PC-3 (cell line): Measurements from ENCODE around the gene KDM1A. TPM values are rescaled to one million over a fixed set of nuclear protein-coding genes. Genes with fewer than 3 reads are reported as not detected.

Source experiments
- ATAC-seq: fragments of 200-7000 bp; cut with Tn5 transposase; 2 replicates; pipeline ENCODE4 v1.9.1; 2020; ENCODE audit warnings: mild to moderate bottlenecking, moderate library complexity
- BruUV-seq: library from RNA; stranded (reverse); fragments of 400-500 nt; replicated peaks from 2 replicates; lab custom pipeline; 2021; lab: Mats Ljungman, UMichigan
- CTCF ChIA-PET: fragments of 300-600 bp; sonication (Branson Sonifier 250); formaldehyde crosslinking; loops from one replicate; lab custom pipeline; 2022; ENCODE audit warnings: antibody characterized with exemption; lab: Charles Lee
- POLR2A ChIA-PET: fragments of 300-600 bp; sonication (Branson Sonifier 250); formaldehyde crosslinking; loops from one replicate; lab custom pipeline; 2022; ENCODE audit warnings: antibody characterized with exemption; ENCODE audit not compliant: unreplicated experiment; lab: Charles Lee
- DNase-seq: peaks from one replicate; pipeline ENCODE4 v3.0.0-alpha.2; 2015
- H2AFZ ChIP-seq: fragments of 300-600 bp; sonication (generic); 2 replicates; pipeline ENCODE4 v1.6.0; 2016; ENCODE audit warnings: antibody characterized with exemption, low read length
- H3F3A ChIP-seq: fragments of 300-600 bp; sonication (generic); one replicate; pipeline ENCODE4 v1.6.0; 2017; ENCODE audit warnings: antibody characterized with exemption, low read length, control low read depth, mild to moderate bottlenecking; ENCODE audit not compliant: unreplicated experiment
- H3K27ac ChIP-seq: fragments of 300-600 bp; sonication (generic); 2 replicates; pipeline ENCODE4 v1.5.1; 2016; ENCODE audit warnings: mild to moderate bottlenecking, low read length
- H3K27me3 ChIP-seq: fragments of 300-600 bp; sonication (generic); 2 replicates; pipeline ENCODE4 v1.6.1; 2016; ENCODE audit warnings: low read length, mixed read lengths
- H3K36me3 ChIP-seq: fragments of 300-600 bp; sonication (generic); 2 replicates; pipeline ENCODE4 v1.6.1; 2016; ENCODE audit warnings: low read depth, mixed run types, low read length, mixed read lengths
- H3K4me1 ChIP-seq: fragments of 300-600 bp; sonication (generic); 2 replicates; pipeline ENCODE4 v1.5.1; 2016; ENCODE audit warnings: low read length; ENCODE audit not compliant: insufficient read depth
- H3K4me2 ChIP-seq: fragments of 300-600 bp; sonication (generic); 2 replicates; pipeline ENCODE4 v1.6.0; 2016; ENCODE audit warnings: low read length
- H3K4me3 ChIP-seq: fragments of 300-600 bp; sonication (generic); 2 replicates; pipeline ENCODE4 v1.5.1; 2016; ENCODE audit warnings: mild to moderate bottlenecking, low read length, mixed read lengths
- H3K79me2 ChIP-seq: fragments of 300-600 bp; sonication (generic); 2 replicates; pipeline ENCODE4 v1.6.1; 2017; ENCODE audit warnings: low read length, mixed read lengths
- H3K9ac ChIP-seq: fragments of 300-600 bp; sonication (generic); 2 replicates; pipeline ENCODE4 v1.6.0; 2016; ENCODE audit warnings: mild to moderate bottlenecking, low read length
- H3K9me2 ChIP-seq: fragments of 300-600 bp; sonication (generic); replicated peaks from 2 replicates; pipeline ENCODE4 v1.6.1; 2016; ENCODE audit warnings: mixed run types, low read length, mixed read lengths
- H3K9me3 ChIP-seq: fragments of 300-600 bp; sonication (generic); 2 replicates; pipeline ENCODE4 v1.6.1; 2016; ENCODE audit warnings: low read length, mixed read lengths
- H4K20me1 ChIP-seq: fragments of 300-600 bp; sonication (generic); 2 replicates; pipeline ENCODE4 v1.6.1; 2016; ENCODE audit warnings: low read length, mixed read lengths
- CTCF ChIP-seq: fragments of 300-600 bp; sonication (generic); conservative IDR thresholded peaks from 2 replicates; pipeline ENCODE4 v1.5.1; 2017; ENCODE audit warnings: antibody characterized with exemption, low read depth, mild to moderate bottlenecking, low read length
- EZH2 ChIP-seq: fragments of 300-600 bp; sonication (generic); IDR thresholded peaks from one replicate; pipeline ENCODE4 v1.6.1; 2017; ENCODE audit warnings: antibody characterized with exemption, mild to moderate bottlenecking, low read length; ENCODE audit not compliant: unreplicated experiment
- EZH2phosphoT487 ChIP-seq: fragments of 300-600 bp; sonication (generic); IDR thresholded peaks from 2 replicates; pipeline ENCODE4 v1.6.1; 2018; ENCODE audit warnings: mild to moderate bottlenecking, antibody characterized with exemption, low read length, borderline replicate concordance
- intact Hi-C: fragments of 100-400 bp; cut with micrococcal nuclease; formaldehyde crosslinking; loops from 2 replicates; pipeline ENCODE4 v1.9.0; 2023
- total RNA-seq: library from RNA; depleted of rRNA; stranded (reverse); fragments of >200 nt; gene quantifications from 2 replicates; pipeline ENCODE4 v1.2.3, GENCODE V29; 2014

The KDM1A gene
- total RNA-seq, 1 experiment from 2014 or later = 186 TPM

- H4K20me1 ChIP-seq = peaks cover 60% of the 10 kb centered on the region
- BruUV-seq = no TSS peak
- H3K79me2 ChIP-seq = peaks cover 94% of the 10 kb centered on the region
- H3K4me1 ChIP-seq = no peaks in the 10 kb centered on the region
- no peaks in the 10 kb centered on the region for H3K9me2 ChIP-seq
- no peak overlapping the region for H3K27ac ChIP-seq
- POLR2A ChIA-PET = no interaction called here
- no peaks in the 10 kb centered on the region for H3K27me3 ChIP-seq
- peaks cover 30% of the 10 kb centered on the region for H3K36me3 ChIP-seq
- ATAC-seq (no peak), DNase-seq (no peak)
- H3K9me3 ChIP-seq = no peaks in the 10 kb centered on the region
- CTCF ChIA-PET = no interaction called here
- no peak overlapping the region for H2AFZ ChIP-seq
- no peak overlapping the region for H3K4me3 ChIP-seq
- H3K9ac ChIP-seq = no peak overlapping the region
- intact Hi-C loops = no loop called here
- TF ChIP-seq CTCF (no peak), EZH2 (no peak), EZH2phosphoT487 (no peak)
- no peak overlapping the region for H3K4me2 ChIP-seq
- no peaks in the 10 kb centered on the region for H3F3A ChIP-seq
These were observed 24.8 kb downstream of the KDM1A start for GRCh38 chr1:23044035-23044434.

- no peaks in the 10 kb centered on the region for H3F3A ChIP-seq
These were observed 30.9 kb downstream of the KDM1A start for GRCh38 chr1:23050201-23050600.

More at GRCh38 chr1:23050201-23050600, 30.9 kb downstream of the KDM1A start:
- Histone ChIP-seq H3K4me2 (no peak overlapping the region), H3K4me3 (no peak overlapping the region), H3K9ac (no peak overlapping the region), H3K79me2 (peaks cover 75% of the 10 kb centered on the region), H3K36me3 (peaks cover 43% of the 10 kb centered on the region), H2AFZ (no peak overlapping the region), H3K4me1 (no peaks in the 10 kb centered on the region), H4K20me1 (peaks cover 32% of the 10 kb centered on the region), H3K27ac (no peak overlapping the region), H3K9me3 (no peaks in the 10 kb centered on the region), H3K9me2 (no peaks in the 10 kb centered on the region), H3K27me3 (no peaks in the 10 kb centered on the region)
- ATAC-seq (no peak), DNase-seq (no peak)
- intact Hi-C loops = no loop called here
- no TSS peak for BruUV-seq
- ChIA-PET CTCF (no interaction called here), POLR2A (no interaction called here)
- no peak for TF ChIP-seq EZH2phosphoT487
- TF ChIP-seq CTCF = no peak
- TF ChIP-seq EZH2 = no peak
